Limb (tissue), 2 donors: ENCODE results near the gene MGAT4C.

Experiments used
- DNase-seq, 2 donors: peaks; one replicate each; pipeline ENCODE4 v3.0.0-alpha.2; 2016; ENCODE audit errors: extremely low spot score in 2 of 2

MGAT4C gene

DNA sequence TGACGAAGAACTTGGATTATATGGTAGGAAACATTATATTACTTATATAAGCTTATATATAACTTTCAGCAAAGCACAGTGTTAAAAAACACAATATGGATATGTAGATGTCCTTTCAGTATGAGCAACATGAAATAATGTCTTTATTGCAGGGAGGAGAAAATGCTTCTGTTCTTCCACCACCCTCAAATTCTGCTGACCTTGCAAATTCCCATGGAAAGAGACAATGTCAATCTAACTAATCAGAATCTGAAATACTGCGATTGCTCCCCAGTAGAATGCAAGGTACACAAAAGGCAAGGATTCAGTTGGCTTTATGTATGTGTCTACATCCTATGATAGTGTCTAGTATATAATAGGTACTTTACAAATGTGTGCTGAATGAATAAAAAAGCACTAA, 26.4 kb downstream of the MGAT4C start:
- DNase-seq, result no peak

GRCh38 chr12:86228656-86229055, 27.5 kb downstream of the MGAT4C start:
- no peak for DNase-seq

GRCh38 chr12:86226481-86226880, 29.7 kb downstream of the MGAT4C start:
- no peak for DNase-seq

DNA sequence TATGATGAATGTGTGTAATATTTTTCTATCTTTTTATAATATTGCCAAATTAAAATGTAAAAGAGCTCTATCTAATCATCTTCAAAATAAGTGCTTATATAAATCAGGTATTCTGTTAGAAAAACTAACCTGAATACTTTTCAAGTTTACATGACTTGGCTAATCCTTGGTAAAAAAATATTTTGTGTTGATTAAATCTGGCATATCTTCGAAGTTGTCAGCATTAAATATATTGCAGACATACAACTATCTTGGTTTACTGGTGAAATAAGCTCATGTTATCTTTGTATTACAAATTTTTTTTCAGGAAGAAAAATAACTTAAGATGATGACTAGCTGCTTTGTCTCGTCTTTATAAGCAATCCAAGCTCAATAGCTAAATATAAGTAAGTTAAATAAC, 39.6 kb downstream of the MGAT4C start:
- no peak for DNase-seq

DNA sequence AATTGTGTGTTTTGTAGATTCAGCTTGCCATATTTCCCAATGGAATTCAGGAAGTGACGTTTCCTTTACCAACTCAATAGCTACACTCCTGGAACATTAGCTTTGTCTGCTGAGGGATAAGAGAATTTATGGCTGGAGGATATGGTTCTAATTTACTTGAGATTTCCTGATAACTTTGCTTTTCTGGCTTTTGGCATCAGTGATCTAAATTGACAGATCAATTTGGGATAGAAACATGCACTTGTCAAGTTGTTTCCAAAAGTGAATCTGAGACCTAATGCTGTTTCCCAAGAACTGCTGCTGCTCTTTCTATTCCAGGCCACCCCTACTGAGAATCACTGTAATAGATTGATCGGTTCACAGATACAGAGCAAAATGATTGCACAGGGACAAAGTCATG, 43.2 kb downstream of the MGAT4C start:
- DNase-seq, result no peak

GRCh38 chr12:86198696-86199444, 57.3 kb downstream of the MGAT4C start:
- no peak for DNase-seq

- no peak for DNase-seq
Observed at GRCh38 chr12:86196465-86196864, 59.7 kb downstream of the MGAT4C start.

- DNase-seq, result no peak
Observed at GRCh38 chr12:86194721-86195120, 61.5 kb downstream of the MGAT4C start.

- DNase-seq, result no peak
Observed at GRCh38 chr12:86193931-86194330, 62.3 kb downstream of the MGAT4C start.

DNA sequence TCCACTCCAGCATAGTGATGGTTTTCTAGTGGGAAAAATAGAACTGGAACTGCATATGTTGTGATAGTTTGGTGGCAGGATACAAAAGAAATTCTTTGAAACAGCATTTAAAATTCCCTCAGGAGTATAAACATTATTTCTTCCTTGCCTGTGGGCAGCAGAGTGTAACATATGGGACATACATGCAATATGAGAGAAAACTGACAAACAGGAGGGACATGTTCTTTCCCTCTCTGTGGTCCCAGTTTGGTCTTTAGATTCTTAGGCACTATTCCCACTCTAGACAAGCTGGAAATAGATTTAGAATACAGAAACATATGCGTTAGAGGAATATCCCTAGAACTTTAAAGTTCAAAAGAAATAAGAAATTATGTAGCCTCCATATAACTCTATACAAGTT, 68.0 kb downstream of the MGAT4C start:
- no peak for DNase-seq

GRCh38 chr12:86186449-86186848, 69.7 kb downstream of the MGAT4C start:
- DNase-seq, result no peak

DNA sequence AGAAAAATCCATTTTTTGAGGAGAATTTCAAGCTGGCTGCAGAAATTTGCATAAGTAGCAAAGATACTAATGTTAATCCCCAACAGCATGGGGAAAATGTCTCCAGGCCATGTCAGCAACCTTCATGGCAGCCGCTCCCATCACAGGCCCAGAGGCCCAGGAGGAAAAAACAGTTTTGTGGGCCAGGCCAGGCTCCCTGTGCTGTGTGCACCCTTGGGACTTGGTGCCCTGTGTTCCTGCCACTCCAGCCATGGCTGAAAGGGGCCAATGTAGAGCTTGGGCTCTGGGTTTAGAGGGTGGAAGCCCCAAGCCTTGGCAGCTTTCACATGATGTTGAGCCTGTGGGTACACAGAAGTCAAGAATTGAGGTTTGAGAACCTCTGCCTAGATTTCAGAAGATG, 76.3 kb downstream of the MGAT4C start:
- no peak for DNase-seq

DNA sequence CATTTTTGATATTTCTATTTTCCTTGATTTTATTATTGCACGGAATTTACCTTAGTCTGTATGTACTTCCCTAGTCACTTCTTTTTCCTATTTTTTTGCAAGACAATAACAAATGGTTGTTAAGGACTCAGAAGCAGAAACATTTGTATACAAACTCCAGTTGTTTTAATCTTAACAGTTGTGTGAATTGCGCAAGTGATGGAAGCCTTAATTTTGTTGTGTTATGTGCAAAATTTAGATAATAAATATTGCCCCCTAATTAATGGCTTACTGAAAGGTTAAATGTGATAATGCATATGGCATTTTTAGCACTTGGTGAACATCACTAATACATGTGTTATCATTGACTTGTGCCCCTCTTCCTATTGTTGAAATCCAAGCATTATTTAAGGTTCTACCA, 82.0 kb downstream of the MGAT4C start:
- DNase-seq, result no peak

- DNase-seq, result no peak
Observed at GRCh38 chr12:86172913-86173443, 83.2 kb downstream of the MGAT4C start.

- DNase-seq, result no peak
Observed at GRCh38 chr12:86170051-86170450, 86.1 kb downstream of the MGAT4C start.

- no peak for DNase-seq
Observed at GRCh38 chr12:86158956-86159355, 97.2 kb downstream of the MGAT4C start.

DNA sequence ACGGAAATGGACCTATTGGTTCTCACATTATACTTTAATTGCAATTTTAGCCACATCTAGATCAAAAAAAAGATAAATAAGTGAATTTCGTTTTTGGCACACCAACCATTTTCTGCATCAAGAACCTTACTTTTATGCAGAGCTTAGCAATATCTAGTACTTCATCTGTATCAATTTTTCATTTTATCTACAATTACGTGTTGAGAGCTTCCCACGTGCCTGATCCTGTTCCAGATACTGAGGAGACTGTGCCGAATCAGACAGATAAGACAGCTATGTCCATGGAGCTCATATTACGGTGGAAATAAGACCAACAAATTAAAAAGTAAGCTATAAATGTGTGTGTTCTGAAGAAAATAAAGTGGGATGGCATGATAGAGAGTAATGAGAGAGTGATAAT, 101.6 kb downstream of the MGAT4C start:
- no peak for DNase-seq

- DNase-seq, result no peak
Observed at GRCh38 chr12:86148612-86149011, 107.6 kb downstream of the MGAT4C start.

DNA sequence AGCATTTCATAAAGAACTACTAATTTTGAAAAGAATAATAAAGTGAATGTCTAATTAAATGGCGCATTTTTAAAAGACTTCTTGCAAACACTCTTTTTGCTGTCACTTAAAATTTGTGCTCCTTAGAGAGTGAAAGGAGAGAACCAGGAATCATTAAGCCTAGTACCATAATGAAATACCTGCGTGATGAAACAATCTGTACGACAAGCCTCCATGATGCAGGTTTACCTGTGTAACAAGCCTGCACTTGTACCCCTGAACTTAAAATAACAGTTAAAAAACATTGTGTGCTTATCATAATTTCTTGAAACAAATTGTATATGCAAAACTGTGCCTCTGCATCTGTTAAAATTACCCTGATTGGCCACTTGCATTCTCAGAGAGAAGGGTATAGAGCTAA, 108.1 kb downstream of the MGAT4C start:
- no peak for DNase-seq

DNA sequence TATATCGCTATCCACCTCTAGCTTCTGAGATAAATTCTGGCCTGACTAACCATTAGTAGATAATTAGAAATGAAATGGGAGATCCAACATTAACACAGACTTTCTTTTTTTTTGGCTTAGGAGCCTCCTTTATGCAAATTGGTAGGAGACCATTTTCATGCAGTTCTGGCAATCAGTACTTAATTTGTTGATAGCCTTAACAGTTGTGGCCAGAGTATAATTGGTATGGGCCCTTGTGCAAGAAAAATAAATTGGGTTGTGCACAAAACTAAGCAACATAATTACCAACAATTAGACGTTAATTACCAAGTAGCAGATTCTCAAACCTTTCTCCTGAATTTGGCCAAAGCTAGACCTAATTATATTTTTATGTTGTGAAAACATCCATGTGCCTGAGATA, 111.0 kb downstream of the MGAT4C start:
- no peak for DNase-seq

- no peak for DNase-seq
Observed at GRCh38 chr12:86143162-86143561, 113.0 kb downstream of the MGAT4C start.

DNA sequence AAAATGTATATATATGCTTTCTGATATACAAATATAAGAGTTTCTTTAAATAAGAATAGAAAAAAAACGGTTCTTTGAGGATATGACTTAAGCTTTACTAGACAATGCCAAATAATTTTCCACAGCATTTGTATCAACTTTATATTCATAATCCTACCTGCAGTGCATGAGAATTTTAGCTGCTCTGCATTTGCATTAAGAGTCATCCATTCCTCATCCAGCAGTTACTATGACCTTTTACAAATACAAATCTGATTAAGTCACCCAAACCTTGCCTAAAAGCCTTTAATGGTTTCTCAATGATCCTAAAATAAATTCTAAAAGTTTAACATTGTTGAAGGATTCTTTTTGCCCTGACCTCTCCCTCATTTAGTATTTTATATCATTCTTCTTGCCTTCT, 116.5 kb downstream of the MGAT4C start:
- DNase-seq, result no peak

DNA sequence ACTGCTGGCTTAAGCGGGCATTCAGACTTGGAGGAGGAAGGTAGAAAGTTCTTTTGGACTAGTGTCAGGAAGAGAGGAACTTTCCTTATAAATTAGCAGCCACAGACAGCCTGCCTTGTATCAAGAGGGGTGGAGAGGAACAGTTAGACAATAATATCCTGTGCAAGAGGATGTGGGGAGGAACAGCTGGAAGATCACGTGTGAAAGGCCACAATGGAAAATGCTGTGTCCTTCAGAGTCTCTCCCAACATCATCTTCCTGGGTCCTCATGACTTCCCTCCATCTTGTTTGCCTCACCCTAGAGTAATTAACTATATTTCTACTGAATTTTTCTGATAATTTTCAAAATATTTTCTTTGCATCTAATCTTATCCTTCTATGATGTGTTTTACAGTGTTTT, 117.4 kb downstream of the MGAT4C start:
- DNase-seq, result no peak

DNA sequence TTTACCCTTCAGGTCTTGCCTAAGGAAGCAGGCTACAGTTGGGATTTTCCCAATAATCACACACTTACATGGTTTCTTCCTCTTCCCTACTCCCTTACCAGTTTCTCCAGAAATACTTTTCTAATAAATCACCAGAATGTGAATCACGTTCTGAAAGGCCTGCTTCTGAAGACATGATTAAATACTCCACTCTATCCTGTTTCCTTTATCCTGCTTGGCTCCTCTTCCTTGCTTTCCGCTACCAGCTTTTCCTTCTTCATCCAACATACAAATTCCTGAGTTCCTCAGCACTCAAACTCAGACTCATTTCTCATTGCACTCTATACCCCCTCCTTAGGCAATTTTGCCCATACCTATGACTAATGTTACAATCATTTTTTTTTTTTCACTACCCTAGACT, 118.3 kb downstream of the MGAT4C start:
- no peak for DNase-seq
